GM18519 (cell line): Measurements from ENCODE around the gene NT5M.
"Not testable (repeated sequence)": the region's sequence is repeated elsewhere in the genome, so short reads cannot be mapped to it uniquely, and the experiment has no call there.

Experiments
- ATAC-seq: cut with Tn5 transposase; IDR thresholded peaks from one replicate; pipeline ENCODE4 v1.9.1; 2021; ENCODE audit warnings: mild to moderate bottlenecking, moderate library complexity; ENCODE audit not compliant: unreplicated experiment, low FRiP score

The NT5M gene

DNA sequence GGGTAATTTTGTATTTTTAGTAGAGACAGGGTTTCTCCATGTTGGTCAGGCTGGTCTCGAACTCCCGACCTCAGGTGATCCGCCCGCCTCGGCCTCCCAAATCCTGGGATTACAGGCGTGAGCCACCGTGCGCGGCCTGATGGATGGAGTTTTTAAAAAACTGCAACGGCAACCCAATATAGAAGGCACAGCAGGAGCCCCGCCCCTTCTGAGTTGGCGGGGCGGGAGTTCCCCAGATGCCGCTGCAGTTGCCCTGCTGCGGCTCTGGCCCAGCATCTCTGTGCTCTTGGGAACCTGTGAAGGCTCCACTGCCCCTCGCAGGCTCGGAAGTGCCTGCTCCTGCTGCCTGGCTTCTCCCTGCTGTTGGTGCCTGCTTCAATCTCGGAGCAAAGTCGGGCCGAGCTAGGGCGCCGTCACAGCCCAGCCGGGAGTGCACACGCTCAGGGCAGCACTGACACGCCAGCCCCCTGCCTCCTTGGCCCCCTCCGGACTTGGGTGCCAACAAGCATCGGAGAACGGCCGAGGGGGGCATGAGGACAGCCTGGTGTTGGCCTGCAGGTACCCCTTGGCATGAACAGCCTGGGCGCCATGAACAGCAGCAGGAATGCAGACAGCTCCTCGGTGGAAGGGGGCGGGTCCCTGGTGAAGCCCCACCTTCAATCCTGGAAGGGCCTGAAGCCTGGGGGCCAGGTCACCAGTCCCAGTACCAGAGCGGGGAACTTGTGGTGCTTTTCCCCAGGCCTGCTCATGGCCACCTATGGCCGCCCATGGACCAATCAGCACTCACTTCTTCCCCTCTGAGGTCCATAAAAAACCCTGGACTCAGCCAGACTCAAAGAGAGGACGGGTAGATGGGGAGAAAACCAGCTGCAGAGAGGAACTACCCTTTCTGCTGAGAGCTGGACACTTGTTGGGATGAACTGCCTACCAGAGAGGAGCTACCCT, 2.3 kb upstream of the NT5M start:
- ATAC-seq = no peak

DNA sequence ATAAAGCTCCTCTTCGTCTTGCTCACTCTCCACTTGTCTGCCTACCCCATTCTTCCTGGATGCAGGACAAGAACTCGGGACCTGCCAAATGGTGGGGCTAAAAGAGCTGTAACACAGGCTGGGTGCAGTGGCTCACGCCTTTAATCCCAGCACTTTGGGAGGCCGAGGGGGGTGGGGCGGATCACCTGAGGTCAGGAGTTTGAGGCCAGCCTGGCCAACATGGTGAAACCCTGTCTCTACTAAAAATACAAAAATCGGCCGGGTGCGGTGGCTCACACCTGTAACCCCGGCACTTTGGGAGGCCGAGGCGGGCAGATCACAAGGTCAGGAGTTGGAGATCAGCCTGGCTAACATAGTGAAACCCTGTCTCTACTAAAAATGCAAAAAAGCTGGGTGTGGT, 1.5 kb upstream of the NT5M start:
- ATAC-seq = not testable (repeated sequence)

DNA sequence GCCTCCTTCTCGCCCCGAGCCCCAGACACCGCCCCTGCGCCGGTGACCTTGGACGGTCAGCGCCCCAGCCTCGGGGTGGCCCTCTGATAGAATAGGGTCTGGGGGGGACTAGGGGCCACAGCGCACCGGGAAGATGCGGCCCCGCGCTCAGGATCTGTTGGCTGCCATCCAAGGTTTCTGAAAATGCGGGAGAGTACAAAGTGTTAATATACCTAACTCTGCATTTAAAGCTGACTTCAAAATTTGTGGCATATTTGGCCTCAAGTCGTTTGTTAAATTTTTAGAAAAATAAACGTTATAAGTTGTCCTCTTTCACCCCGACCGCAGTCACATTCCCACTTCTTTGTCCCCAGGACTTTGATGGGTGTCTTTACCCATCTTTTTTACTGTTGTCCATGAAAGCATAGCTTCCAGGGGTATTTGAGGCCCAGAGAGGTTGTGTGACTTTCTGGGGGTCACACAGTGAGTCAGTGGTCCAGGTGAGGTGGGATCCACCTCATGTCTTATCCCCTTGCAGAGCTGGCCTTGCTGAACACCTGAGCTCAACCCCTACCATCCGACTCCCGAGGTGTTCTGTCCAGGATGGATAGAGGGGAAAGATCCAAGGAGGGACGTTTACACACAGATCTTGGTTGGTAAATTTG, 796 bp downstream of the NT5M start:
- no peak for ATAC-seq

DNA sequence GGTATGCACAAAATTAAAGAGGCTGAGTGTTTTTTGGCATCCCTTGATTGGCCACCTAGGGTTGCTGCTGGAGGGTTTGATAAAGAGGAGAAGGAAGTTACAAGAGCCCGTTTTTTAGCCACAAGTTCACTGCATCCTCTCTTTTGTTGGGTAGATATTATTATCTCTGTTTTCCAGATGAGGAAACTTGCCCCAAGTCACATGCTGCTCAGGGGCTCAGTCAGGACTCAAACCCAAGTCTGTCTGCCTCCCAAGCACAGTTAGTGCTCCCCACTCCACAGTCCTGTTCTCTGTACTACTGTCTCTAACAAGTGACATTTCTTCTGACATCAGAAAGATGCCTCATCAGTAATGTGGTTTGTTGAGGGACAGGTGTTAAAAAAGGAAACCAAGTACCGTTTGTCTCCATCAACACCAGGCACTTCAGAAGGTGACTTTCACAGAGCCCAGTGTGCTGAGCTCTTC, 1.4 kb downstream of the NT5M start:
- no peak for ATAC-seq

DNA sequence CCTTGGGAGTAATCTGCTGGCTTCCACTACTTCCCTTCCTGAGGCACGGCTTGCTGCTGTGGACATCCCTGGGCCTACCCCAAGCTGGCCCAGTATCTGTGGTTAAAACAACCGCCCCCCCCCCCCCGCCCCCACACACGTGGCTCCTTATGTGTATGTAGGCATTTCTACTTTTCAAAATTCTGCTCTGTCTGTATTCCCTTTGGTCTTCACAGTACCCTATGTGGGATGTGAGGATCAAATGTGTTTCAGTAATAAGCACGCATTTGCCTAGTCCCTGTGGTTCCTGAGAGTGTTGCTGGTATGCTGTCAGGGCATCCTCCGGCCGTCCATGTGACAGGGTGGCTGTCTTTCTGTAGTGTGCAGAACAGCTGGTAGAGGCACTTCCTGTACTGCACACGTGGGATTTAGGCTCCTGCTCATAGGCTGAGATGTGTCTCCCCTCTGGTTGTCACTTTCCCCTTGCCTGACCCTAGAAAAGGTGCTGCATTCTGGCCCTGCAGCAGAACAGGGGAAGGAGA, 2.2 kb downstream of the NT5M start:
- peak; percentile 60 for ATAC-seq

DNA sequence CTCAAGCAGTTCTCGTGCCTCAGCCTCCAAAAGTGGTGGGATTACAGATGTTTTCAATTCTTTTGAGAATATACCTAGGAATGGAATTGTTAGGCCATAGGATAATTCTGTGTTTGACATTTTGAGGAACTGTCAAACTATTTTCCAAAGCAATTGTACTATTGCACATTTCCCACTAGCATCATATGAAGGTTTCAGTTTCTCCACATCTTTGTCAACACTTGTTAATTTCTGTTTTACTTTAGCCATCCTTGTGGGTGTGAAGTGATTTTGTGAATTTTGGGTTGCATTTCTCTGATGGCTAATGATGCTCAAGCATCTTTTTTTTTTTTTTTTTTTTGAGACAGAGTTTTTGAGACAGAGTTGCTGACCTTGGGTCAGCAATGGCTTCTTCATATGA, 6.2 kb downstream of the NT5M start:
- ATAC-seq = no peak

DNA sequence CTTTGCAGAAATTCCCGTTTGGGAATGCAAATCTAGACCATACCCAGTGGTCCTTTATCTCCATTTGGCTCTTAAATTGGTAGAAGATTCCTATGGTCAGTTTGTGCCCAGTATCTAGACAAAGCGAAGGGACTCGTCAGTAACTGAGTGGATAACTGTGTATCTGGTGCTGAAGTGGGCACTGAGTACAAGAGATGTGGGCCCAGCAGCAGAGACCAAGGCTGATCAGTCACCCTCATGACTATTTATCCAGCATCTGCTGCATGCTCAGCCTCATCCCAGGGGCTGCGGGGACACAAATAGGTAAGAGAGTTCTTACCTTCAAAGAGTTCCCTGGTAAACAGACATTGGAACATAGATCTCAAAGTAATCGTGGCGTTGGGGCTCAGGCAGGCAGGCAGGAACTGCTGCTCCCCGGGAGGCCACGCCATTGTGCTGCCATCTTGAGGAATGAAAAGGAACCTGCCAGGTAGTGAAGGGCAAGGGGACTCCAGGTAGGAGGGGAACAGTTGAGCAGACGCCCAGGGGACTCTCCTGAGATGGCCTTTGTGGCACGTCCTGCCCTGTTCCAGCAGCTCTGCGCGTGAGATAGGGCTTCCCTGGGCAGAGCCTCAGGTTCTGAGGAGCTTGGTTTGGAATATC, 10.3 kb downstream of the NT5M start:
- ATAC-seq = no peak

DNA sequence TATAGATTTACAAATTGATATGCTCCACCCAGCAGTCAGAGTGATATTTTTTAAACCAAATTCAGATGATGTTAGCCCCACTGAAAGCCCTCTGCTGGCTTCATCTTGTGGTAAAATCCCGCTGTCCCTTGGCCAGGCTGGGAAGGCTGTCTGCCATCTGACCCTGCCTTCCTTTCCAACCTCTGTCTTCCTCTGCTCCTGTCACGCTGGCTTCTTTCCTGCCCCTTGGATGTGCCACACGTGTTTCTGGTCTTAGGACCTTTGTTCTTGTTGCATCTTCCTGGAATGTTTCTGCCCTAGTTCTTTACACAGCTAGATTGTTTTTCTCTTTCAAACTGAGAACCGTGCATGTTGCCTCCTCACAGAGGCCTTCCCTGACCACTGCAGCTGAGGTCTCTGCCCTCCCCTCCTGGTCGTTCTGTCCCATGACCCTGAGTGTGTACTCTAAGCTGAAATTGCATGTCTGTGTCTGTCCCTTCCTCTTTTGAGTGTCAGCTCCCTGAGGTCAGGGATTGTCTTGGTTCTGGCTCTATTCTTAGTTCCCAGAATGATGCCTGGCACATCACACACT, 11.4 kb downstream of the NT5M start:
- no peak for ATAC-seq

DNA sequence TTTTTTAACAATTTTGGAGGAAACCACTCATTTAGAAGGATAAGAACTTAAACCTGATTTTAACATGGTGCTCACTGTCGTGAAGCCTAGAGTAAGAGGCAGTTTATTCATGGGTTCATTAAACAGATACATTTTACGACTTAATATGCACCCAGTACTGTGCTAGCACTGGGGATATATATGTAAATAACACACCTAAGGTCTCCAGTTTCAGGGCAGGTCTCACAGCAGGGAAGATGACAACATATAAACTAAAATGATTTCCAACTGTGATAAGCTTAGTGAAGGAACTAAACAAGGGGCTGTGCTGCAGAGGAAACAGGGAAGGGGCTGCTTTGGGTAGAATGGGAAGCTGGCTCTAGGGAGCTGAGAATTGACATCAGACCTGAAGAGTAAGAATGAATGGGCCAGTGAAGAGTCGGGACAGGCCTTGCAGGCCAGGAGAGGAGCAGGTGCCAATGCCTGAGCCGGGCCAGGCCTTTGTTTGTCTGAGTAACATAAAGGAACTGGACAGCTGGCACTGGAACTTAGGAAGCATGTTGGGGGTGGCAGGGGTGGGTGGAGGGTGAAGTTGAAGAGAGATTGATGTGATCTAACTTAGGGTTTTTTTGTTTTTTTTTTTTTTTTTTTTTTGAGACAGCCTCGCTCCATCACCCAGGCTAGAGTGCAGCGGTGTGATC, 12.1 kb downstream of the NT5M start:
- ATAC-seq = no peak

DNA sequence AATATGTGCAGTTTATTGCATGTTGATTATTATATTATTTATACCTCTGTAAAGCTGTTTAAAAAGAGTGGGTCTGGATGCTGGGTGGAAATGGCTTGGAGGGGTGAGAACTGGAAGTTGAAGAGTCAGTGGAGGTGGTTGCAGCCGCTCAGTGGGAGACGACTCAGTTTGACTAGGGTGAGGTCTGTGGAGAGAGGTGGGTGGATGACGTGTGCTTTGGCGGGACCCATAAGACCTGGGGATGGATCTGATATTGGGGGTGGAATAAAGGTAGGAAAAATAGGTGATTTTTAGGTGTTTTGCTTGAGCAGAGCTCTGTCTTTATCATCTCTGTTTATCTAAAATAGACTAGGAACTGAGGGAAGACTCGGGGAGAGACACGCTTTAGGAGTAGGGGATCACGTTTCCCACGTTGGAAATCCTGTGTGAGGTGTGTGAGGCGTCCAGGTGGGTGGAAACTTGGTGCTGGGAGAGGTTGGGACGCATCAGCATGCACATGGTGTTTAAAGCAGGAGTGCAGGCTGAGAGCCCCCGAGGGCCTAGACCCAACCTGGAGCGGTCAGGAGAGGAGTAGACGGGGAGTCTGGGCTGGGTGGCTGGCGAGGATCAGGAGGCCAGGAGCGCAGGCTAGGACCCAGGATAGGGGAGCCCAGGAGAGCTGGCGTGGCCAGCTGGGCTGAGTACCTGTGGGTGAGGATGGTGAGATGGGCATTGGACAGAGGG, 17.2 kb downstream of the NT5M start:
- no peak for ATAC-seq

DNA sequence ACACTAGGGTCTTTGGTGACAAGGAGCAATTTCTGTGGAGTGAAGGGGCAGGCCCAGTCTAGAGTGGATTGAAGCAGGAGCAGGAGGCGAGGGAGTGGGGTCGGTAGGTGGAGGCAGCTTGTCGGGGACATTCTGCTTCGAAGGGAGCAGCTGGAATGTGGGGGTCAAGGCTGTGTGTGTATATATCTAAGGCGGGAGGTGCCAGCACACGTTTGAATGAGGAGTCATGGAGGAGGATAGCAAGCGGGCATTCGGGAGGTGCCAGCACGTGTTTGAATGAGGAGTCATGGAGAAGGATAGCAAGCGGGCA, 17.7 kb downstream of the NT5M start:
- ATAC-seq = no peak

DNA sequence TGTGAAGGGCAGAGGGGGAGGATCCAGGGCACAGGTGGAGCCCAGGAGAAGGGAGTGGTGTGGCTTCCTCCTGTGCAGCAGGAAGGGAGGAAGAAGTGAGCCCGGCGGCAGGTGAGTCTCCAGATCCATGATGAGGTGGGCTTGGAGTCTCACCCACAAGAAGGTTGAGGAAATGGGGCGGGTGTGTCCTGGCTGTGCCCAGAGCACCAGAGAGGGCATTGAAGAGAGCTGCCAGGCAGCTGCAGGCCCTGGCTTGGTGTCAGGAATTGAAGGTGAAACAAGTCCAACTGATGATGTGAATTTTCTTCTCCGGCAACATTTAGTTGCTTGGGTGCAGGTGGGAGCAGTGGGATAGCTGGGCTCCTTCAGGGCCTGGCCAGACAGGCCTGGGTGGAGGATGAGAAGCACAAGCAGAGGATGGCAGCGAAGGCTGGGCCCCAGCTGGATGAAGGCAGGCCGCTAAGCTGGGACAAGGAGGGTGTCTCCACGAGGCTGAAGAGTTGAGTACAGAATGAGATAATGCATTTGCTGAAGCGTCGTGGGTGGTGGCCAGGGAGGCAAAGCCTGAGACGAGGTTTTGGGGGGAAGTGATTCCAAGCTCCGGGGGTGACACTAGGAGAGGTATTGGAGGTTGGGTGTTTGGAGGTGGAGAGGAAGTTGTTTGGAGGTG, 18.3 kb downstream of the NT5M start:
- ATAC-seq = no peak

DNA sequence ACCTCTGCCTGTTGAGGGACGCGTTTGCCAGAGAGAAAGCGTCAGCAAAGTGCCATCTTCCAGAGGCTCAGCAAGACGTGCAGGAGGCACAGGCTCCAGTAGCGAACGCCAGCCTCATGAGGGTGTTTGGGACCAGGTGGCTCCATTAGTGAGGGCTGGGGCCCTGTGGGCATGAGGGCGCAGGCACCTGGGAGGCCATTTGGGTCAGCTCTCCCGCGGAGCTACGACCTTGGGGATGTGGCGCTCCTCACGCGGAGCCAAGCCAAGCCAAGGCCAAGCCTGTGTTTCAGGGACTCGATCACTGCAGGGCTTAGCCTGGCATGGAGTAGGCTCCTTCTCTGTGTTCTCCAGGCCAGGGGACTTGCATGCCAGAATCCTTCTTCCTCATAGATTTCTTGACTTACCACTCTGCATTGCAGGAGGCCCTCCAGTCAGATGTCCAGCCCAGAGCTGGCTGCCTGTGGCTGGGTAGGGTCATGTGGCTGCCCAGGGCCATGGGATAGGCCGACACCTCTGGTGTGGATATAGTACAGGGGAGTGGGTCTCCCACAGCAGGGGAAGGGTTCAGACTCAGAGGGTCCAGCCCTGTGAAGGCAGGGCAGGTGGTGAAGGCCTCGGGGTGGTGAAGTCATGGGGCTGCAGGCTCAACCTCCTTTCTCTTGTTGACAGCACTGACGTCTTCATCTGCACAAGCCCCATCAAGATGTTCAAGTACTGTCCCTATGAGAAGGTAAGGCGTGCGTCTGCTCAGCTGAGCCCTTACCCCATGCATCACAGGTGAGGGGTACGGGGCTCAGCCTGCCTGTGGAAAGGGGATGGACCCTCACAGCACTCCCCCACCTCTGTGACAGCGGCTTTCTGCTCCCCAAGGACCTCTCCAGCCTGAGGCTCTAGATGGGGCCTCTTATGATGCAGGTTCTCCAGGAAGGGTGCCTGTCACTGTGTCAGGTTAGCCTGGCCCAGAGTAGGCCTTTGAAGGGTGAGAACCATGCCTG, 19.6 kb downstream of the NT5M start:
- no peak for ATAC-seq

DNA sequence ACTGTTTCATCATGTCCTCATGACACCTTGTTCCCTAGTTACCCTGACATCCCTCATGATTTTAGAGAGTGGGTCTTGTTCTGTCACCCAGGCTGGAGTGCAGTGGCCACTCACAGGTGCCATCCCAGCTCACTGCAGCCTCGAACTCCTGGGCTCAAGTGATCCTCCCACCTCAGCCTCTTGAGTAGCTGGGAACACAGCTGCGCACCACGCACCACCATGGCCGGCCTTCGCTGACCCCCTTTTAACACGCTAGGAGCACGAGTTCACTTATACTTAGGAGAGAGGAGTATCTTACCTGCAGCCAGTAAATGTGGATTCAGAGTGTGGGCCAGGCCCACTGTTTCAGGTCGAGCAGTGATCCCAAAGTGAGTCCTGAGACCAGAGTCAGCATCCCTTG, 21.4 kb downstream of the NT5M start:
- no peak for ATAC-seq

DNA sequence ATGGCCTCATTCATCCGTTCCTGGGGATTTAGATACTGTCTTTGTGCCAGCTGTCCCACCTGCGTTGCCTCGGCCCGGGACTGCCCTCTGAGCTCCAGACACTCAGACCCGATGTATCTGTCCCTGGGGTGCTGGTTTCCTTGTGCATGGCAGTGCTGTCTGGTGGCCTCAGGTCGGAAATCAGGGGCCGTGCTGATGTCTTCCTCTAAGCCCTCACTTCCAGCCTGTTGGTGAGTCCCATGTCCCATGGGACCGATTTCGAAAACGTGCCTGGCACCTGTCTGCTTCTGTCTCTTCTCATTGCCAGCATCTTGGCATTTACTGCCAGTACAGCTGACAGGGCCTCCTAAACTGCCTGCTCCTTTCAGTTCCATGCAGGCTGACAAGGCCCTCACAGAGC, 22.1 kb downstream of the NT5M start:
- ATAC-seq = no peak

DNA sequence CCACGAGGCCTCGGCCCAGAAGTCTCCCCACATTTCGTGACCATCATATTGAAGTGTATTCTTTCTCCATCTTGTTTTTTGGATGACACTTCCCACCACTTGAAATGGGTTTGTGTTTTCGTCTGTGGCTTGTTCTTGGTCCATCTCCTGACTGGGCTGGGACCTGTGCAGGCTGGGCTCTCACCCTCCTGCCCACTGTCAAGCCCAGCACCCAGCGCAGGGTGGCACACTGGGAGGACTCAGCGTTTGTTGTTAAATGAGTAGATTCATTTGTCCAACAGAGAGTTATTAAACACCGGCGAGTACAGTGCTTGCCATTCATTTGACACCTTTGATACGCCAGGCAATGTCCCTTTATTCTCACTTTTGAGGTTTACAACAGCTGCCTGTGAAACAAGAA, 22.6 kb downstream of the NT5M start:
- no peak for ATAC-seq

DNA sequence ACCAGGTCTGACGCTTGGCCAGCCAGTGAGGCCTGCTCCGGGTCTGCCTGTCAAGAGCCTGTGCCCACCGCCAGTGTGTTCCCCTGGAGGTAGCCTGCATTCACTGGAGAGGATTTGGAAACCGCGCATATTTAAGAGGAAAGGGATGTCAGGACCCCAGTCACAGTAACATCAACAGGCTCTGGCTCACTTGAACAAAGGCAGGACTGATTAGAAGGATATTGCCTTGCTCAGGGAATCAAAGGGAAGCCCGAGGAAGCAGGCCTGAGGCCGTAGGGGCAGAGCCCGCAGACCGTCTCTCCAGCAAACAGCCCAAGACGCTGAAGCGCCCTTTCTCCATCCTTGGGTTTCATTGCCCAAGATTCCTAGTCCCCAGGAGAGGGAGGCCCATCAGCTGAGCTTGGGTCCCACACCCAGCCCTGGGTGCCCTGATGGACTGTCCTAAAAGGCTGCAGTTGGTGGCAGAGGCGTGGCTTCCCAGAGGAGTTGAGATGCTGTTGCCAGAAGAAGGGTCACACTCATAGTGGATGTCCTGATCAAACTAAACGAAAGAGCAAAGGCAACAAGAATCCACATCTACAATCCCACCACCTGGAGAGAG, 23.2 kb downstream of the NT5M start:
- no peak for ATAC-seq

DNA sequence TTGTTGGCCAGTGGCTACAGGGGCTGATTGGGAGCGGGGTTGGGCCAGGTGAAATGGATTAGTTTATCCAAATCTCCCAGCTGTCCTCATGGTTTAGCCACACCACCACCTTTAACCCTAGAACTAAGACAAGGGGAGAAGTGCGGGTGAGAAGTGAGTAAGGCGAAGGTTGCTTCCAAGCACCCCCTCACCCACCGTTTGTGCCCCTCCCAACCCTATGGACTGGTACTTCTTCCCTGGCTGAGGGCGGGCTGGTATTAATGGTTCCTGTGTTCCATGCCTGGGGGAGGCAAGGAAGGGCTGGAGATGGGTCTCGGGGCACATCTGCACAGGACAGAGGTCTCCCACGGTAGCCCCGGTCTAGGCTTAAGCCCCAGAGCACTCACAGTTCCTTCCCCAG, 25.1 kb downstream of the NT5M start:
- ATAC-seq = no peak
